ENCODE data around the gene ACBD3.
A peak's percentile ranks its signal among the peaks of the same experiment; 100 is the strongest.

Gene ACBD3

GRCh38 chr1:226133504-226134123 is 52.9 kb downstream of the ACBD3 start:
- DNase-seq = no peak

- DNase-seq = no peak
These were observed 53.6 kb downstream of the ACBD3 start for GRCh38 chr1:226132728-226133503.

- no peak for DNase-seq
These were observed 54.9 kb downstream of the ACBD3 start for GRCh38 chr1:226131639-226132038.

- no peak for DNase-seq
These were observed 57.3 kb downstream of the ACBD3 start for GRCh38 chr1:226129230-226129629.

GRCh38 chr1:226128487-226129075 is 58.0 kb downstream of the ACBD3 start:
- no peak for DNase-seq

GRCh38 chr1:226126824-226127569 is 59.5 kb downstream of the ACBD3 start:
- no peak for DNase-seq

GRCh38 chr1:226125831-226126230 is 60.7 kb downstream of the ACBD3 start:
- no peak for DNase-seq

GRCh38 chr1:226125097-226125630 is 61.4 kb downstream of the ACBD3 start:
- DNase-seq = peak; percentile 44 to 56

GRCh38 chr1:226123591-226124471 is 62.7 kb downstream of the ACBD3 start:
- DNase-seq = no peak

GRCh38 chr1:226123212-226123560 is 63.4 kb downstream of the ACBD3 start:
- DNase-seq = no peak

GRCh38 chr1:226121587-226122400 is 64.7 kb downstream of the ACBD3 start:
- peak; percentile 13 to 33 for DNase-seq

GRCh38 chr1:226121049-226121586 is 65.4 kb downstream of the ACBD3 start:
- no peak for DNase-seq

- no peak for DNase-seq
These were observed 66.1 kb downstream of the ACBD3 start for GRCh38 chr1:226120398-226120797.

GRCh38 chr1:226119169-226119568 is 67.4 kb downstream of the ACBD3 start:
- DNase-seq = no peak

- DNase-seq = no peak
These were observed 68.2 kb downstream of the ACBD3 start for GRCh38 chr1:226118357-226118756.

GRCh38 chr1:226117330-226117729 is 69.2 kb downstream of the ACBD3 start:
- no peak for DNase-seq

GRCh38 chr1:226116673-226117072 is 69.9 kb downstream of the ACBD3 start:
- no peak for DNase-seq

GRCh38 chr1:226112626-226113025 is 73.9 kb downstream of the ACBD3 start:
- no peak for DNase-seq

- DNase-seq = no peak
These were observed 74.7 kb downstream of the ACBD3 start for GRCh38 chr1:226111883-226112261.

GRCh38 chr1:226111098-226111882 is 75.3 kb downstream of the ACBD3 start:
- no peak for DNase-seq

All from AML-193 (cell line).